BJ (cell line): ENCODE measurements around the gene CTCF. TPM values are rescaled to one million over a fixed set of nuclear protein-coding genes. Genes with fewer than 3 reads are reported as not detected.

Experiments used
- CTCF ChIA-PET: fragments of 350-600 bp; formaldehyde crosslinking; extraction: SDS; loops from one replicate; lab custom pipeline; 2021; ENCODE audit warnings: antibody characterized with exemption, inconsistent platforms; lab: Yijun Ruan, JAX
- POLR2A ChIA-PET: fragments of 300-600 bp; sonication (Branson Sonifier 250); formaldehyde crosslinking; extraction: SDS; loops from one replicate; lab custom pipeline; 2021; ENCODE audit warnings: antibody characterized with exemption; lab: Charles Lee
- DNase-seq: peaks from one replicate; pipeline ENCODE4 v3.0.0-alpha.2; 2011; ENCODE audit warnings: low read depth
- H3K27me3 ChIP-seq: 2 replicates; pipeline ENCODE4 v1.6.0; 2011; ENCODE audit warnings: low read length; ENCODE audit not compliant: control insufficient read depth, insufficient read depth
- H3K36me3 ChIP-seq: 2 replicates; pipeline ENCODE4 v1.5.1; 2011; ENCODE audit warnings: low read length; ENCODE audit not compliant: control insufficient read depth, insufficient read depth
- H3K4me3 ChIP-seq: 2 replicates; pipeline ENCODE4 v1.5.1; 2011; ENCODE audit warnings: low read depth, mild to moderate bottlenecking, control low read depth, low read length
- polyA plus RNA-seq: library from polyadenylated mRNA; depleted of rRNA; stranded (reverse); fragments of >200 nt; gene quantifications from 2 replicates; pipeline ENCODE4 v1.2.3, GENCODE V29; 2011
- TF ChIP-seq, protein P1 (sequence below): IDR thresholded peaks from 2 replicates; pipeline ENCODE4 v1.5.1; 2011; ENCODE audit warnings: low read depth, mild to moderate bottlenecking, control low read depth, inconsistent platforms, low read length, moderate library complexity; ENCODE audit not compliant: insufficient read depth

Gene CTCF
- polyA plus RNA-seq, 1 experiment, result 20.9 TPM

GRCh38 chr16:67674851-67675578 lies 112.7 kb downstream of the CTCF start:
- TF ChIP-seq, protein P1, sequence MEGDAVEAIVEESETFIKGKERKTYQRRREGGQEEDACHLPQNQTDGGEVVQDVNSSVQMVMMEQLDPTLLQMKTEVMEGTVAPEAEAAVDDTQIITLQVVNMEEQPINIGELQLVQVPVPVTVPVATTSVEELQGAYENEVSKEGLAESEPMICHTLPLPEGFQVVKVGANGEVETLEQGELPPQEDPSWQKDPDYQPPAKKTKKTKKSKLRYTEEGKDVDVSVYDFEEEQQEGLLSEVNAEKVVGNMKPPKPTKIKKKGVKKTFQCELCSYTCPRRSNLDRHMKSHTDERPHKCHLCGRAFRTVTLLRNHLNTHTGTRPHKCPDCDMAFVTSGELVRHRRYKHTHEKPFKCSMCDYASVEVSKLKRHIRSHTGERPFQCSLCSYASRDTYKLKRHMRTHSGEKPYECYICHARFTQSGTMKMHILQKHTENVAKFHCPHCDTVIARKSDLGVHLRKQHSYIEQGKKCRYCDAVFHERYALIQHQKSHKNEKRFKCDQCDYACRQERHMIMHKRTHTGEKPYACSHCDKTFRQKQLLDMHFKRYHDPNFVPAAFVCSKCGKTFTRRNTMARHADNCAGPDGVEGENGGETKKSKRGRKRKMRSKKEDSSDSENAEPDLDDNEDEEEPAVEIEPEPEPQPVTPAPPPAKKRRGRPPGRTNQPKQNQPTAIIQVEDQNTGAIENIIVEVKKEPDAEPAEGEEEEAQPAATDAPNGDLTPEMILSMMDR, result no peak
- DNase-seq, result no peak
- ChIA-PET POLR2A (no interaction called here), CTCF (interaction anchor here (1.0 to 2.0 kb wide), 4 partner anchors 114 to 251 kb away, joined by 3 to 12 read pairs (median 3); no protein-coding TSS in a partner anchor)
- Histone ChIP-seq H3K4me3 (no peak overlapping the region), H3K27me3 (no peaks in the 10 kb centered on the region), H3K36me3 (0 out of 2 replicates have a peak, but pooled peaks cover 3% of the 10 kb centered on the region)

- no peaks in the 10 kb centered on the region for H3K27me3 ChIP-seq
- POLR2A ChIA-PET, result no interaction called here
- 0 out of 2 replicates have a peak, but pooled peaks cover 3% of the 10 kb centered on the region for H3K36me3 ChIP-seq
- CTCF ChIA-PET, result interaction anchor here (1.0 to 2.0 kb wide), 2 partner anchors 141 to 250 kb away, joined by 3 to 12 read pairs; no protein-coding TSS in a partner anchor
- TF ChIP-seq, protein P1, result no peak
- H3K4me3 ChIP-seq, result no peak overlapping the region
- DNase-seq, result no peak
Measured at GRCh38 chr16:67675579-67675935, 113.2 kb downstream of the CTCF start.

- DNase-seq, result no peak
- H3K36me3 ChIP-seq, result 0 out of 2 replicates have a peak, but pooled peaks cover 3% of the 10 kb centered on the region
- H3K4me3 ChIP-seq, result no peak overlapping the region
- TF ChIP-seq, protein P1, result no peak
- CTCF ChIA-PET, result interaction anchor here (2.0 kb wide), 1 partner anchor 140 kb away, joined by 12 read pairs; no protein-coding TSS in a partner anchor
- POLR2A ChIA-PET, result no interaction called here
- H3K27me3 ChIP-seq, result no peaks in the 10 kb centered on the region
Measured at GRCh38 chr16:67675999-67676398, 113.7 kb downstream of the CTCF start.

DNA sequence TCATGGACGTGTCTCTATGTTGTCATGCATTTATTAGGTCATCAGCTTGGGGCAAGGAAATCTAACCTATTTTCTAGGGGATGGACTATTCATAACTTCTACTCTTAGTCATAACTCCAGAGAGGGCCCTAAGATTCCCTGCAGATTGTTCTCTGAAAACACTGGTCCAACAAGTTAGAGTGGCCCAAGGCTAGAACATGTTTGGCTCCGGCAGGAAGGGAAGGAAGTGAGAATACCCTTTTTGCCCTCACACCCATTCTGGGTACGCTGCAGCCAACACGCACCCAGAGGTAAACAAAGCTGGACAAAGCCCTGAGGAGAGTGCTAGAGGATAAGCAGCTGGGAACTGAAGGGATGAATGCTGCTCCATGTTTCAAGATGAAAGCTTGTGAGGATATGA lies 114.2 kb downstream of the CTCF start:
- no peak for DNase-seq
- Histone ChIP-seq H3K4me3 (no peak overlapping the region), H3K27me3 (no peaks in the 10 kb centered on the region), H3K36me3 (0 out of 2 replicates have a peak, but pooled peaks cover 3% of the 10 kb centered on the region)
- CTCF ChIA-PET, result interaction anchor here (1.2 to 2.0 kb wide), 2 partner anchors 8 to 140 kb away, joined by 7 to 12 read pairs; no protein-coding TSS in a partner anchor
- TF ChIP-seq, protein P1, result no peak
- POLR2A ChIA-PET, result no interaction called here

- Histone ChIP-seq H3K27me3 (no peaks in the 10 kb centered on the region), H3K4me3 (no peak overlapping the region), H3K36me3 (0 out of 2 replicates have a peak, but pooled peaks cover 3% of the 10 kb centered on the region)
- CTCF ChIA-PET, result interaction anchor here (1.2 to 2.0 kb wide), 2 partner anchors 9 to 139 kb away, joined by 7 to 12 read pairs; no protein-coding TSS in a partner anchor
- DNase-seq, result no peak
- POLR2A ChIA-PET, result no interaction called here
- TF ChIP-seq, protein P1, result no peak
Measured at GRCh38 chr16:67676939-67677338, 114.6 kb downstream of the CTCF start.
